ENCODE measurements around the gene SIRPB2.

DNA sequence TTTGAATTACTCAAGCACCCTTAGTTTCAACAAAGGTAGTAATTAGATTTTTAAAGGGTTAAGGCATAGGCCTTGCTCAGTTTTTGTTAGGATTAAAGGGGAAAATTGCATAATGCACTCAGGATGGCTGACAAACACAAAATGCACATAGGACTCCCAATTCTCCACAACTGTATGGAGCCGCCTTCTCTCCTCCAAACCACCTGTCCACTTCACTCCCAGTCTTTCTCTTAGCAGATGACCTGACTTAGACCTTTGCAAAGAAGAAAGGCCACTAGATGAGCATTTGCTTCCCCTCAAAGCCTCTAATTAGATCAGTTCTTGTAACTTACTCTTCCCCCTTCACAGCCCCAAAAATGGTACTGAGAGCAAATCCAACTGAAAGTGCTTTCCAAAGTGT lies 44.7 kb downstream of the SIRPB2 start:
- TF ChIP-seq, protein P1, sequence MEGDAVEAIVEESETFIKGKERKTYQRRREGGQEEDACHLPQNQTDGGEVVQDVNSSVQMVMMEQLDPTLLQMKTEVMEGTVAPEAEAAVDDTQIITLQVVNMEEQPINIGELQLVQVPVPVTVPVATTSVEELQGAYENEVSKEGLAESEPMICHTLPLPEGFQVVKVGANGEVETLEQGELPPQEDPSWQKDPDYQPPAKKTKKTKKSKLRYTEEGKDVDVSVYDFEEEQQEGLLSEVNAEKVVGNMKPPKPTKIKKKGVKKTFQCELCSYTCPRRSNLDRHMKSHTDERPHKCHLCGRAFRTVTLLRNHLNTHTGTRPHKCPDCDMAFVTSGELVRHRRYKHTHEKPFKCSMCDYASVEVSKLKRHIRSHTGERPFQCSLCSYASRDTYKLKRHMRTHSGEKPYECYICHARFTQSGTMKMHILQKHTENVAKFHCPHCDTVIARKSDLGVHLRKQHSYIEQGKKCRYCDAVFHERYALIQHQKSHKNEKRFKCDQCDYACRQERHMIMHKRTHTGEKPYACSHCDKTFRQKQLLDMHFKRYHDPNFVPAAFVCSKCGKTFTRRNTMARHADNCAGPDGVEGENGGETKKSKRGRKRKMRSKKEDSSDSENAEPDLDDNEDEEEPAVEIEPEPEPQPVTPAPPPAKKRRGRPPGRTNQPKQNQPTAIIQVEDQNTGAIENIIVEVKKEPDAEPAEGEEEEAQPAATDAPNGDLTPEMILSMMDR (IDR thresholded peaks at IDR 0.05) = no peak
- TF ChIP-seq ZFX (IDR thresholded peaks at IDR 0.05; ENCODE audit: borderline replicate concordance) = no peak
